Mesenchymal stem cell (in vitro differentiated cells and primary cell): Measurements from ENCODE around the gene ERFE. TPM values are rescaled to one million over a fixed set of nuclear protein-coding genes. Genes with fewer than 3 reads are reported as not detected.
A peak's percentile ranks its signal among the peaks of the same experiment; 100 is the strongest.

Experiments
- DNase-seq: peaks from one replicate; pipeline ENCODE4 v3.0.0-alpha.2; 2013
- H2AFZ ChIP-seq: one replicate; pipeline ENCODE4 v1.6.1; 2013; ENCODE audit warnings: low read depth, mild to moderate bottlenecking, control low read depth, inconsistent platforms, low read length, moderate library complexity
- H2AK5ac ChIP-seq: 2 replicates; pipeline ENCODE4 v1.6.1; 2013; ENCODE audit warnings: low read length, moderate library complexity, mild to moderate bottlenecking, inconsistent platforms; ENCODE audit not compliant: severe bottlenecking
- H2BK120ac ChIP-seq: one replicate; pipeline ENCODE4 v1.6.1; 2013; ENCODE audit warnings: low read depth, mild to moderate bottlenecking, inconsistent platforms, low read length, moderate library complexity
- H2BK12ac ChIP-seq, 2 experiments: one replicate each; pipeline ENCODE4 v1.6.1; 2013; ENCODE audit warnings: inconsistent platforms in 2 of 2, low read length in 2 of 2, mild to moderate bottlenecking in 2 of 2, moderate library complexity in 2 of 2, control low read depth in 1 of 2
- H2BK15ac ChIP-seq: one replicate; pipeline ENCODE4 v1.6.1; 2013; ENCODE audit warnings: mild to moderate bottlenecking, low read depth, inconsistent platforms; ENCODE audit not compliant: poor library complexity, severe bottlenecking
- H2BK5ac ChIP-seq: 2 replicates; pipeline ENCODE4 v1.6.1; 2013; ENCODE audit warnings: low read depth, mild to moderate bottlenecking, low read length, control low read depth, inconsistent platforms; ENCODE audit not compliant: poor library complexity, severe bottlenecking
- H3K14ac ChIP-seq, 2 experiments: one replicate each; pipeline ENCODE4 v1.6.1; 2013; ENCODE audit warnings: inconsistent platforms in 2 of 2, low read length in 2 of 2, control low read depth in 1 of 2, mild to moderate bottlenecking in 1 of 2, moderate library complexity in 1 of 2
- H3K18ac ChIP-seq, 2 experiments: one replicate each; pipeline ENCODE4 v1.6.1; 2013; ENCODE audit warnings: inconsistent platforms in 2 of 2, low read length in 2 of 2, control low read depth in 1 of 2, low read depth in 1 of 2, mild to moderate bottlenecking in 1 of 2
- H3K23ac ChIP-seq, 2 experiments: one replicate each; pipeline ENCODE4 v1.6.1; 2013; ENCODE audit warnings: inconsistent platforms in 2 of 2, low read length in 2 of 2, mild to moderate bottlenecking in 2 of 2, moderate library complexity in 2 of 2, control low read depth in 1 of 2
- H3K27ac ChIP-seq: 2 replicates; pipeline ENCODE4 v1.5.1; 2013; ENCODE audit warnings: mild to moderate bottlenecking, moderate library complexity, low read length, control low read depth, inconsistent platforms; ENCODE audit not compliant: poor library complexity, severe bottlenecking
- H3K27me3 ChIP-seq, 2 experiments: 2 replicates each; pipeline versions ENCODE4 v1.6.1 to v1.7.0; 2013; ENCODE audit warnings: low read length in 2 of 2, mild to moderate bottlenecking in 2 of 2, moderate library complexity in 2 of 2, control low read depth in 1 of 2, inconsistent platforms in 1 of 2; ENCODE audit not compliant: control insufficient read depth in 1 of 2, insufficient read depth in 1 of 2
- H3K36me3 ChIP-seq, 2 experiments: 2 replicates each; pipeline versions ENCODE4 v1.6.1 to v1.7.0; 2013; ENCODE audit warnings: low read length in 2 of 2, control low read depth in 1 of 2, inconsistent platforms in 1 of 2, low read depth in 1 of 2, mild to moderate bottlenecking in 1 of 2; ENCODE audit not compliant: insufficient read depth in 2 of 2, control insufficient read depth in 1 of 2
- H3K4ac ChIP-seq, 2 experiments: one replicate each; pipeline ENCODE4 v1.6.1; 2013; ENCODE audit warnings: inconsistent platforms in 2 of 2, low read length in 2 of 2, mild to moderate bottlenecking in 2 of 2, moderate library complexity in 2 of 2, control low read depth in 1 of 2, low read depth in 1 of 2
- H3K4me1 ChIP-seq: 2 replicates; pipeline ENCODE4 v1.6.1; 2013; ENCODE audit warnings: low read depth, low read length, control low read depth; ENCODE audit not compliant: control insufficient read depth, insufficient read depth
- H3K4me2 ChIP-seq: 2 replicates; pipeline ENCODE4 v1.6.1; 2013; ENCODE audit warnings: low read length, mild to moderate bottlenecking, inconsistent platforms; ENCODE audit not compliant: poor library complexity, severe bottlenecking
- H3K4me3 ChIP-seq, 2 experiments: 2 replicates each; pipeline versions ENCODE4 v1.5.1 to v1.7.0; 2013; ENCODE audit warnings: low read length in 2 of 2, mild to moderate bottlenecking in 2 of 2, control low read depth in 1 of 2, low read depth in 1 of 2; ENCODE audit not compliant: insufficient read depth in 1 of 2
- H3K79me1 ChIP-seq: replicated peaks from 2 replicates; pipeline ENCODE4 v1.6.1; 2013; ENCODE audit warnings: mild to moderate bottlenecking, control low read depth, low read length, inconsistent platforms; ENCODE audit not compliant: poor library complexity, severe bottlenecking
- H3K9ac ChIP-seq: 2 replicates; pipeline ENCODE4 v1.7.0; 2013; ENCODE audit warnings: mild to moderate bottlenecking, low read length, moderate library complexity
- H3K9me3 ChIP-seq: 2 replicates; pipeline ENCODE4 v1.7.0; 2013; ENCODE audit warnings: mild to moderate bottlenecking, low read length; ENCODE audit not compliant: control insufficient read depth
- H4K8ac ChIP-seq: one replicate; pipeline ENCODE4 v1.6.1; 2013; ENCODE audit warnings: inconsistent platforms, mild to moderate bottlenecking, low read length, moderate library complexity
- H4K91ac ChIP-seq: one replicate; pipeline ENCODE4 v1.6.1; 2013; ENCODE audit warnings: mild to moderate bottlenecking, low read length, inconsistent platforms
- WGBS: methylation state at CpG from one replicate; pipeline ENCODE4 v1.1.7; 2013; ENCODE audit warnings: mixed read lengths; 5-methylcytosine and 5-hydroxymethylcytosine counted together
- polyA plus RNA-seq, 2 experiments: library from polyadenylated mRNA; stranded (reverse); fragments of 200-250 nt; gene quantifications; one replicate each; pipeline ENCODE4 v1.2.3, GENCODE V29; 2013

The ERFE gene
- polyA plus RNA-seq (2013, experiment 1 of 2): 2.3 TPM
- 2.3 TPM for polyA plus RNA-seq (2013, experiment 2 of 2)

- Histone ChIP-seq H3K9me3 (no peaks in the 10 kb centered on the region), H2BK12ac (peak within 1 kb of the TSS in 1 of 2 experiments; percentile 6), H3K27me3 (peaks cover 0 to 18% of the 10 kb centered on the region in 2 experiments), H3K27ac (no peak within 1 kb of the TSS), H2AFZ (no peak within 1 kb of the TSS), H3K4me2 (peak within 1 kb of the TSS; percentile 69), H3K18ac (no peak within 1 kb of the TSS), H4K91ac (no peak within 1 kb of the TSS), H3K4ac (no peak within 1 kb of the TSS), H3K14ac (no peak within 1 kb of the TSS), H2AK5ac (no peak within 1 kb of the TSS), H3K79me1 (no peaks in the 10 kb centered on the region), H3K4me3 (peak within 1 kb of the TSS; percentile 45 to 72), H4K8ac (no peak within 1 kb of the TSS), H3K4me1 (peaks cover 55% of the 10 kb centered on the region), H2BK5ac (no peak within 1 kb of the TSS), H3K9ac (peak within 1 kb of the TSS; percentile 69), H3K36me3 (no peaks in the 10 kb centered on the region), H2BK120ac (peak within 1 kb of the TSS; percentile 50), H2BK15ac (peak within 1 kb of the TSS; percentile 75), H3K23ac (no peak within 1 kb of the TSS)
- peak; percentile 51 for DNase-seq
- 3% methylated on average over 31 of the region's 61 CpGs for WGBS
Observed at GRCh38 chr2:238158509-238159070, at the start of gene ERFE. ERFE (plus strand) TSS chr2:238158970; CDS start chr2:238159008, 38 bp downstream.

- no peak overlapping the region for H3K27ac ChIP-seq
- peaks cover 37% of the 10 kb centered on the region for H3K9me3 ChIP-seq
- no peak overlapping the region for H3K4me2 ChIP-seq
- no peak overlapping the region for H3K14ac ChIP-seq
- H2BK5ac ChIP-seq: no peak overlapping the region
- WGBS: 83% methylated on average over 13 of the region's 13 CpGs
- no peak overlapping the region for H2BK12ac ChIP-seq
- H3K36me3 ChIP-seq: peaks cover 0 to 5% of the 10 kb centered on the region in 2 experiments
- H2BK15ac ChIP-seq: no peak overlapping the region
- H3K18ac ChIP-seq: no peak overlapping the region
- peaks cover 7% of the 10 kb centered on the region for H3K4me1 ChIP-seq
- DNase-seq: no peak
- H4K91ac ChIP-seq: no peak overlapping the region
- no peaks in the 10 kb centered on the region for H3K79me1 ChIP-seq
- no peak overlapping the region for H2AFZ ChIP-seq
- no peak overlapping the region for H3K9ac ChIP-seq
- no peak overlapping the region for H2AK5ac ChIP-seq
- no peak overlapping the region for H3K4me3 ChIP-seq
- H3K23ac ChIP-seq: no peak overlapping the region
- H3K27me3 ChIP-seq: peaks cover 22 to 25% of the 10 kb centered on the region in 2 experiments
- no peak overlapping the region for H4K8ac ChIP-seq
- H3K4ac ChIP-seq: no peak overlapping the region
- no peak overlapping the region for H2BK120ac ChIP-seq
Observed at GRCh38 chr2:238113611-238114010, 45.2 kb upstream of the ERFE start.

GRCh38 chr2:238114331-238114841, 44.4 kb upstream of the ERFE start:
- Histone ChIP-seq H3K18ac (no peak overlapping the region), H3K4me1 (peaks cover 3% of the 10 kb centered on the region), H3K4ac (no peak overlapping the region), H3K9ac (no peak overlapping the region), H2BK120ac (no peak overlapping the region), H4K8ac (no peak overlapping the region), H2BK5ac (no peak overlapping the region), H3K36me3 (peaks cover 0 to 5% of the 10 kb centered on the region in 2 experiments), H3K27me3 (peaks cover 25 to 29% of the 10 kb centered on the region in 2 experiments), H2BK12ac (no peak overlapping the region), H3K27ac (no peak overlapping the region), H2AFZ (no peak overlapping the region), H3K4me3 (no peak overlapping the region), H3K4me2 (no peak overlapping the region), H2AK5ac (no peak overlapping the region), H3K23ac (no peak overlapping the region), H3K79me1 (no peaks in the 10 kb centered on the region), H2BK15ac (no peak overlapping the region), H3K9me3 (peaks cover 38% of the 10 kb centered on the region), H4K91ac (no peak overlapping the region), H3K14ac (no peak overlapping the region)
- 93% methylated on average over 16 of the region's 16 CpGs for WGBS
- no peak for DNase-seq

- Histone ChIP-seq H4K8ac (no peak overlapping the region), H3K9me3 (peaks cover 38% of the 10 kb centered on the region), H3K36me3 (peaks cover 0 to 5% of the 10 kb centered on the region in 2 experiments), H3K4me3 (no peak overlapping the region), H3K14ac (no peak overlapping the region), H2BK12ac (no peak overlapping the region), H3K79me1 (no peaks in the 10 kb centered on the region), H3K9ac (no peak overlapping the region), H3K4ac (no peak overlapping the region), H4K91ac (no peak overlapping the region), H3K23ac (no peak overlapping the region), H2AFZ (no peak overlapping the region), H2BK120ac (no peak overlapping the region), H2BK5ac (no peak overlapping the region), H3K18ac (no peak overlapping the region), H3K27me3 (peaks cover 32 to 35% of the 10 kb centered on the region in 2 experiments), H2BK15ac (no peak overlapping the region), H3K4me1 (peaks cover 4% of the 10 kb centered on the region), H3K4me2 (no peak overlapping the region), H3K27ac (no peak overlapping the region), H2AK5ac (no peak overlapping the region)
- no peak for DNase-seq
- 89% methylated on average over 32 of the region's 32 CpGs for WGBS
Observed at GRCh38 chr2:238114851-238115660, 43.7 kb upstream of the ERFE start.
